ENCODE results near the gene DTNB.

DNA sequence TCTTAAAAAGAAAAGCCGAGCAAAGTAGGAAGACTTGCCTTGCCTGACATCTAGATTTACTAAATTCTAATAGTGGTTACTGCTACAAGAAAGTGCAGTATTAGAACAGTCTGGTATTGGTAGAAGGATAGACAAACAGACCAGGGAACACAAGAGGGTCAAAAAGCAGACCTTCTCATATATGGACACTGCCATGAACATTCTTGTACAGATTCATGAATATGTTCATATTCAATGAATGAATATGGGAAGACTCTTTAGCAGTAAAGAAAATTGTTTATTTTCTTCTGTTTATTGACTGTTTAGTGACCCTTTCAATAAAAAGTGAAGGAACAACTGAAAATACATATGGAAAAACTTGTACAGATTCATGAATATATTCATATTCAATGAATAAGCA lies 37.6 kb downstream of the DTNB start:
- no peak for TF ChIP-seq POLR2A (IDR thresholded peaks at IDR 0.05)
- TF ChIP-seq, protein P1, sequence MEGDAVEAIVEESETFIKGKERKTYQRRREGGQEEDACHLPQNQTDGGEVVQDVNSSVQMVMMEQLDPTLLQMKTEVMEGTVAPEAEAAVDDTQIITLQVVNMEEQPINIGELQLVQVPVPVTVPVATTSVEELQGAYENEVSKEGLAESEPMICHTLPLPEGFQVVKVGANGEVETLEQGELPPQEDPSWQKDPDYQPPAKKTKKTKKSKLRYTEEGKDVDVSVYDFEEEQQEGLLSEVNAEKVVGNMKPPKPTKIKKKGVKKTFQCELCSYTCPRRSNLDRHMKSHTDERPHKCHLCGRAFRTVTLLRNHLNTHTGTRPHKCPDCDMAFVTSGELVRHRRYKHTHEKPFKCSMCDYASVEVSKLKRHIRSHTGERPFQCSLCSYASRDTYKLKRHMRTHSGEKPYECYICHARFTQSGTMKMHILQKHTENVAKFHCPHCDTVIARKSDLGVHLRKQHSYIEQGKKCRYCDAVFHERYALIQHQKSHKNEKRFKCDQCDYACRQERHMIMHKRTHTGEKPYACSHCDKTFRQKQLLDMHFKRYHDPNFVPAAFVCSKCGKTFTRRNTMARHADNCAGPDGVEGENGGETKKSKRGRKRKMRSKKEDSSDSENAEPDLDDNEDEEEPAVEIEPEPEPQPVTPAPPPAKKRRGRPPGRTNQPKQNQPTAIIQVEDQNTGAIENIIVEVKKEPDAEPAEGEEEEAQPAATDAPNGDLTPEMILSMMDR (IDR thresholded peaks at IDR 0.05): no peak
- no peak for TF ChIP-seq EP300 (IDR thresholded peaks at IDR 0.05)

All from ovary (tissue), 3 donors.